ENCODE data around the gene NLRP11. TPM values are rescaled to one million over a fixed set of nuclear protein-coding genes. Genes with fewer than 3 reads are reported as not detected.

Gene NLRP11
- total RNA-seq, 4 donors from 2014 or later: not detected

- TF ChIP-seq EP300 (IDR thresholded peaks at IDR 0.05): no peak
- TF ChIP-seq, protein P1, sequence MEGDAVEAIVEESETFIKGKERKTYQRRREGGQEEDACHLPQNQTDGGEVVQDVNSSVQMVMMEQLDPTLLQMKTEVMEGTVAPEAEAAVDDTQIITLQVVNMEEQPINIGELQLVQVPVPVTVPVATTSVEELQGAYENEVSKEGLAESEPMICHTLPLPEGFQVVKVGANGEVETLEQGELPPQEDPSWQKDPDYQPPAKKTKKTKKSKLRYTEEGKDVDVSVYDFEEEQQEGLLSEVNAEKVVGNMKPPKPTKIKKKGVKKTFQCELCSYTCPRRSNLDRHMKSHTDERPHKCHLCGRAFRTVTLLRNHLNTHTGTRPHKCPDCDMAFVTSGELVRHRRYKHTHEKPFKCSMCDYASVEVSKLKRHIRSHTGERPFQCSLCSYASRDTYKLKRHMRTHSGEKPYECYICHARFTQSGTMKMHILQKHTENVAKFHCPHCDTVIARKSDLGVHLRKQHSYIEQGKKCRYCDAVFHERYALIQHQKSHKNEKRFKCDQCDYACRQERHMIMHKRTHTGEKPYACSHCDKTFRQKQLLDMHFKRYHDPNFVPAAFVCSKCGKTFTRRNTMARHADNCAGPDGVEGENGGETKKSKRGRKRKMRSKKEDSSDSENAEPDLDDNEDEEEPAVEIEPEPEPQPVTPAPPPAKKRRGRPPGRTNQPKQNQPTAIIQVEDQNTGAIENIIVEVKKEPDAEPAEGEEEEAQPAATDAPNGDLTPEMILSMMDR (IDR thresholded peaks at IDR 0.05): no peak
- TF ChIP-seq POLR2AphosphoS5 (IDR thresholded peaks at IDR 0.05): no peak
- TF ChIP-seq POLR2A (IDR thresholded peaks at IDR 0.05): no peak
- 78% methylated on average over 3 of the region's 3 CpGs; no CpG with 5 or more reads in 1 of the 2 donors for WGBS, 2 donors (ENCODE audit: low coverage in 1 of 2)
- Histone ChIP-seq H3K4me3 (no peak overlapping the region), H3K9me3 (no peaks in the 10 kb centered on the region), H3K27me3 (peaks cover 12% of the 10 kb centered on the region), H3K36me3 (no peaks in the 10 kb centered on the region), H3K27ac (no peak overlapping the region), H3K4me1 (no peaks in the 10 kb centered on the region)
- no peak for ATAC-seq
These were observed 11.8 kb downstream of the NLRP11 start for GRCh38 chr19:55820037-55820436.

GRCh38 chr19:55813906-55814305, 17.9 kb downstream of the NLRP11 start:
- WGBS, 2 donors (ENCODE audit: low coverage in 1 of 2): 75 to 93% methylated on average over 5 of the region's 5 CpGs
- no peak for ATAC-seq
- no peak overlapping the region for H3K27ac ChIP-seq
- peaks cover 20% of the 10 kb centered on the region for H3K27me3 ChIP-seq
- H3K9me3 ChIP-seq: no peaks in the 10 kb centered on the region
- no peaks in the 10 kb centered on the region for H3K36me3 ChIP-seq
- no peak overlapping the region for H3K4me3 ChIP-seq
- no peak for TF ChIP-seq POLR2AphosphoS5 (IDR thresholded peaks at IDR 0.05)
- no peak for TF ChIP-seq POLR2A (IDR thresholded peaks at IDR 0.05)
- no peak for TF ChIP-seq EP300 (IDR thresholded peaks at IDR 0.05)
- TF ChIP-seq, protein P1 (IDR thresholded peaks at IDR 0.05): no peak
- no peaks in the 10 kb centered on the region for H3K4me1 ChIP-seq

GRCh38 chr19:55812449-55812848, 19.4 kb downstream of the NLRP11 start:
- Histone ChIP-seq H3K27ac (no peak overlapping the region), H3K4me3 (no peak overlapping the region), H3K36me3 (no peaks in the 10 kb centered on the region), H3K4me1 (no peaks in the 10 kb centered on the region), H3K9me3 (peaks cover 0 to 1% (median 0%) of the 10 kb centered on the region in 3 donors), H3K27me3 (peaks cover 20% of the 10 kb centered on the region)
- TF ChIP-seq, protein P1 (IDR thresholded peaks at IDR 0.05): no peak
- TF ChIP-seq EP300 (IDR thresholded peaks at IDR 0.05): no peak
- no peak for TF ChIP-seq POLR2A (IDR thresholded peaks at IDR 0.05)
- no peak for TF ChIP-seq POLR2AphosphoS5 (IDR thresholded peaks at IDR 0.05)
- ATAC-seq: no peak
- WGBS, 2 donors (ENCODE audit: low coverage in 1 of 2): 53 to 56% methylated on average over 6 to 7 of the region's 7 CpGs

DNA sequence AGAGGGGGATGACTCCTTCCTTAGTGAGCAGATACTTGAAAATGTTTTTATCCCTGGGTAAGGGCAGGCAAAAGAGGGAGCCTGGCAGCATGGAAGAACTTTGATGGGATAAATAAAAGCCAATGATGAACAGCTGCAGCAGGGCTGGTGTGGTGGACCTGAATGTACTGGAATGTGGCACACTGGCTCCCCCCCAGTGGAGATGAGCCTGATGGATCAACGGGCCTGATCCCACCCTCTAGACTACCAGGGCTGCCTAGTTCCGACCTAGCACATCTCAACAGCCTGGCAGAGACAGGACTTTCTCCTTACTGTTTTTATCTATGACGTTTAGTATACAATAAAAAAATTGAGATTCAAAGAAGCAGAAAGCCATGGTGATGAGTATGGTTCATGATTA, 20.5 kb downstream of the NLRP11 start:
- peaks cover 0 to 6% (median 0%) of the 10 kb centered on the region in 3 donors for H3K9me3 ChIP-seq
- H3K27me3 ChIP-seq: peaks cover 20% of the 10 kb centered on the region
- 62% methylated on average over 3 of the region's 3 CpGs; no CpG with 5 or more reads in 1 of the 2 donors for WGBS, 2 donors (ENCODE audit: low coverage in 1 of 2)
- no peak overlapping the region for H3K4me3 ChIP-seq
- H3K4me1 ChIP-seq: no peaks in the 10 kb centered on the region
- H3K36me3 ChIP-seq: no peaks in the 10 kb centered on the region
- H3K27ac ChIP-seq: no peak overlapping the region
- TF ChIP-seq EP300 (IDR thresholded peaks at IDR 0.05) (no peak), POLR2AphosphoS5 (IDR thresholded peaks at IDR 0.05) (no peak), POLR2A (IDR thresholded peaks at IDR 0.05) (no peak)
- TF ChIP-seq, protein P1 (IDR thresholded peaks at IDR 0.05): no peak
- no peak for ATAC-seq

- ATAC-seq: no peak
- Histone ChIP-seq H3K27me3 (peaks cover 20% of the 10 kb centered on the region), H3K9me3 (peaks cover 0 to 13% (median 0%) of the 10 kb centered on the region in 3 donors), H3K4me1 (no peaks in the 10 kb centered on the region), H3K36me3 (no peaks in the 10 kb centered on the region), H3K4me3 (no peak overlapping the region), H3K27ac (no peak overlapping the region)
- 23 to 35% methylated on average over 7 to 18 of the region's 20 CpGs for WGBS, 2 donors (ENCODE audit: low coverage in 1 of 2)
- TF ChIP-seq, protein P1 (IDR thresholded peaks at IDR 0.05): peak in 2 of 4 experiments; percentile 9
- TF ChIP-seq POLR2AphosphoS5 (IDR thresholded peaks at IDR 0.05): no peak
These were observed 22.3 kb downstream of the NLRP11 start for GRCh38 chr19:55809381-55810058.

All from gastroesophageal sphincter (tissue), 4 donors.